ENCODE results near the gene NDUFB8.

DNA sequence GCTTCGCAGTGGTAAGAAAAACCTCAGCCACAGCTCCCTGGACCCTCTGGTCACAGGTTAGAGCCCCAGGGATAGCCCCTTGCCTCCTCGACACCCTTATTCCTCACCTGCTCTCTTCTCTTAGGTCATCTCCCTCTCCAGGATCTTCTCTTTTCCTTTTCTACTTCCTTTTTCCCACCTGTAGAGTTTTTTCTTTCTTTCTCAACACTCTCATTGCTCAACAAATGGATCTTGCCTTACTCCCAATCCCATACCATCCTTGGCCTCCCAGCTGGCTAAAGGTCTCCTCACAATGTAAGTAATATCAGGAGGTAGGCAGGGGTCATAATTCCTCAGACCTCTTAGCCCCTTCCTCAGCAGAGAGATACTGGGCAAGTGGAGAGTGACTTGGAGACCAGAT lies 49.7 kb downstream of the NDUFB8 start:
- TF ChIP-seq EP300 (IDR thresholded peaks at IDR 0.05) = no peak
- TF ChIP-seq, protein P1, sequence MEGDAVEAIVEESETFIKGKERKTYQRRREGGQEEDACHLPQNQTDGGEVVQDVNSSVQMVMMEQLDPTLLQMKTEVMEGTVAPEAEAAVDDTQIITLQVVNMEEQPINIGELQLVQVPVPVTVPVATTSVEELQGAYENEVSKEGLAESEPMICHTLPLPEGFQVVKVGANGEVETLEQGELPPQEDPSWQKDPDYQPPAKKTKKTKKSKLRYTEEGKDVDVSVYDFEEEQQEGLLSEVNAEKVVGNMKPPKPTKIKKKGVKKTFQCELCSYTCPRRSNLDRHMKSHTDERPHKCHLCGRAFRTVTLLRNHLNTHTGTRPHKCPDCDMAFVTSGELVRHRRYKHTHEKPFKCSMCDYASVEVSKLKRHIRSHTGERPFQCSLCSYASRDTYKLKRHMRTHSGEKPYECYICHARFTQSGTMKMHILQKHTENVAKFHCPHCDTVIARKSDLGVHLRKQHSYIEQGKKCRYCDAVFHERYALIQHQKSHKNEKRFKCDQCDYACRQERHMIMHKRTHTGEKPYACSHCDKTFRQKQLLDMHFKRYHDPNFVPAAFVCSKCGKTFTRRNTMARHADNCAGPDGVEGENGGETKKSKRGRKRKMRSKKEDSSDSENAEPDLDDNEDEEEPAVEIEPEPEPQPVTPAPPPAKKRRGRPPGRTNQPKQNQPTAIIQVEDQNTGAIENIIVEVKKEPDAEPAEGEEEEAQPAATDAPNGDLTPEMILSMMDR (IDR thresholded peaks at IDR 0.05) = no peak
- no peak for TF ChIP-seq POLR2A (IDR thresholded peaks at IDR 0.05)
- no peak for TF ChIP-seq POLR2AphosphoS5 (IDR thresholded peaks at IDR 0.05)
